ENCODE results near the gene ZFP90.

ZFP90 gene

DNA sequence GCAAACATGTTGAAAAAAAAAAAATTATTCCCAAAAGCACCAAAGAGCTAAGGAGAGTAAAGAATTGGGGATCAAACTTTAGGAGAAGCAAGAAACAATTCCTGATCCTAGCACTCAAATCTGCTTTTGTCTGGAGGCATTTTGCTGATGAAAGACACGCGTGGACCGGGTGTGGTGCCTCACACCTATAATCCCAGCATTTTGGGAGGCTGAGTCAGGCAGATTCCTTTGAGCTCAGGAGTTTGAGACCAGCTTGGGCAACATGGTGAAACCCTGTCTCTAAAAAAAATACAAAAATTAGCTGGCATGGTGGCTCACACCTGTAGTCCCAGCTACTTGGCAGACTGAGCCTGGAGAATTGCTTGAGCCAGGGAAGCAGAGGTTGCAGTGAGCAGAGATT, 35.4 kb downstream of the ZFP90 start:
- in situ Hi-C loops (cut with HindIII; ENCODE audit: low sequenced_read_pairs) = loop anchor here (10.0 kb wide), 1 partner anchor 150 kb away; no protein-coding TSS in a partner anchor

DNA sequence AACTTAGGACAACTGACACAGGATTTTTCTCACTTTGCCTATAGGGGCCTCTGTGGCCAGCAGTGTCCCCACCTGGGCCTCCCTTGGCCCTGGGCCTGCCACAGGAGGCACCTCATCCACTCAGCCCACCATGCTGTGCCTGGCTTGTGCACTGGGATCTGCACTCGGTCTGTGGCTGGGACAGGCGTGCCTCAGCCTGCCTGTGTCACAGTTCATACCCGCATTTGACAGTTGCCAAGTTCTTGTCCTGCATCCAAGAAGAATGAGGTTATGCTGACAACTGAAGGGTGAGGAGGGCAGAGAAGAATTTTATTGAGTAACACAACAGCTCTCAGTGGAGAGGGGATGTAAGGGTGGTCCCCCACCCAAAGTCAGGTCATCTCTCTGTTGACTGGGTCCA, 36.0 kb downstream of the ZFP90 start:
- in situ Hi-C loops (cut with HindIII; ENCODE audit: low sequenced_read_pairs) = loop anchor here (10.0 kb wide), 1 partner anchor 150 kb away; no protein-coding TSS in a partner anchor

DNA sequence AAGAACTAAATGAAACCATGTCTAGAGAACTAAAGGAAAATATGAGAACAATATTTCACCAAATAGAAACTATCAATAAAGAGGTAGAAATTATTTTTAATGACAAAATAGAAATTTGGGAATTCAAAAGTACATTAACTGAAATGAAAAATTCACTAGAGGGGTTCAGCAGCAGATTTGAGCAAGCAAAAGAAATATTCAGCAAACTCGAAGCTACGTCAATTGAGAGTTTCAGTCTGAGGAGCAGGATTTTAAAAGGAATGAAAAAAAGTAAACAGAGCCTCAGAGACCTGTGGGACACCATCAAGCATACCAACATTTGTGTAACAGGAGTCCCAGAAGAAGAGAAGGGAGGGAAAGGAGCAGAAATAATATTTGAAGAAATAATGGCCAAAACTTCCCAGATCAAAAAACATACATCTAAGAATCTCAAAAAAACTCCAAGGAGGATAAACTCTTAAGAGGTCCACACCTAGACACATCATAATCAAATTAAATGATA, 38.3 kb downstream of the ZFP90 start:
- in situ Hi-C loops (cut with HindIII; ENCODE audit: low sequenced_read_pairs) = loop anchor here (10.0 kb wide), 1 partner anchor 147 kb away; no protein-coding TSS in a partner anchor

DNA sequence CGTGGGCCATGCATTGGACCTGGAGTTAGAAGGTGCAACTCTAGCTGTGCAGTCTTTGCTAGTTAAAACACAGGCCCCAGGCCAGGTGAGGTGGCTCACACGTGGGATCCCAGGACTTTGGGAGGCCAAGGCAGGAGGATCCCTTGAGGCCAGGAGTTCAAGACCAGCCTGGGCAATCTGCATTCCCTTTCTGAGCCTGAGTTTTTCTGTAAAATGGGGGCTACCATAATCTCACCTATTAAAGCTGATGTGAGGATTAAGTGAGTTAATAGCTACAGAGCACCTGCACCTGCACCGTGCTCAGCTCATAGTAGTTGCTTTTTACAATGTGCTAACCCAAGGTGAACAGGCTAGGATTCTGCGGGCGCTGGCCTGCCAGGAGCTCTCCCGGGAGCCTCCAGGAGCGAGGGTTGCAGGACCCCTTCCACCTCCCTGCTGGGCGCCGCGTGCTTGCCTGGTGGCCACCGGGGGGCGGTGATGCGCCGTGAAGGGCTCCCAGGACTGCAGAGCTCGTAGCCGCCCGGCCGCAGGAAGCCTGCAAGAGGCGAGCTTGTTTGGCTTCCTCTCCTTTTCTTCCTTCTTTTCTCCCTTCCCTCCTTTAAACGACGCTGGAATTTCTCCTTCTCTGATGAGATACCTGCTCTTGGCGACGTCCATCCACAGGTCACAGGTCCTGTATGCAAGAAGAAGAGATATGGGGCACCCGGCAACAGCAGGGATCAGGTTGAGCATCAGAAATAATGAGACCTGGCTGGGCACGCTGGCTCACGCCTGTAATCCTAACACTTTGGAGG, 51.3 kb downstream of the ZFP90 start:
- in situ Hi-C loops (cut with HindIII; ENCODE audit: low sequenced_read_pairs) = no loop called here

DNA sequence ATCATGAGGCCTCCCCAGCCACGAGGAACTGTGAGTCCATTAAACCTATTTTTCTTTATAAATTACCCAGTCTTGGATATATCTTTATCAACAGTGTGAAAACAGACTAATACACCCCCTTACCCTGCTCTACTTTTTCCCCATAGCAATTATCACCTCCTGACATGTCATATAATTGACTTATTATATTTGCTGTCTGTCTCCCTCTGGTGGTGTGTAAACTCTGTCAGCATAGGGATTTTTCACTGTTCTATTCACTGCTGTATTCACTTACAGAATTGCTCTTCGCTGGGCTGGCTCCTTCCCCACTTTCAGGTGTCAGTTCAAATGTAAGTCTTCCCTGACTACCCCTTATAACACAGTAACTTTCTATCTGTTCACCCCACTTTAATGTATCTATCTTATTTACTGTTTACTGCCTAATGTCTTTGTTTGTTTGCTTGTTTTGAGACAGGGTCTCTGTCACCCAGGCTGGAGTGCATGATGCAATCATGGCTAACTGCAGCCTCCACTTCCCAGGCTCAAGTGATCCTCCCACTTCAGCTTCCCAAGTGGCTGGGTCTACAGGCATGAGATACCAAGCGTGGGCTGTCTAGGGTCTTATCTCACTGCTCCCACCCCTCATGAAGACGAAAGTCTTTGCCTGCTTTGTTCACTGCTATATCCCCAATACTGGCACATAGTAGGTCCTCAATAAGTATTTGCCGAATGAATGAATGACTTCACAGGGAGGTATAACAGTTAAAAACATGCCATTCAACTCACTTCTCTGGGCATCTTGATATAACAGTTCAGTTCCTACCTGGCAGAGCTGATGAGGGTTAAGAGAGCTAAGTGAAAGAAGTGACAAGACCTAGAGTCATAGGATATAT, 53.6 kb downstream of the ZFP90 start:
- in situ Hi-C loops (cut with HindIII; ENCODE audit: low sequenced_read_pairs) = no loop called here

DNA sequence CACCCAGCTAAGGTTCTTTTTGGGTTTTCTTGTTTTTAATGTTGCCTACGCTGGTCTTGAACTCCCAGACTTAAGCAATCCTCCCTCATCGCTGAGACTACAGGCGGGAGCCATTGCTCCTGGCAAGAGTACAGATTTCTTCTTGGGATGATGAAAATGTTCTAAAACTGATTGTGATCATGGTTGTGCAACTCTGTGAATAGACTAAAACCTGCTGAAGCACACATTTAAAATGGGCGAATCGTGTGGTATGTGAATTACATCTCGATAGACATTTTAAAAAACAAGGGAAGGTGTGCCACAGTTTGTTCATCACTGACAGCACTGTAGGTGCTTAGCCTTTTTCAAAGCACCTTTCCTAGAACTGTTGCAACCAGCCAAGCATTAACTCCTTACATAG, 57.2 kb downstream of the ZFP90 start:
- in situ Hi-C loops (cut with HindIII; ENCODE audit: low sequenced_read_pairs) = no loop called here

DNA sequence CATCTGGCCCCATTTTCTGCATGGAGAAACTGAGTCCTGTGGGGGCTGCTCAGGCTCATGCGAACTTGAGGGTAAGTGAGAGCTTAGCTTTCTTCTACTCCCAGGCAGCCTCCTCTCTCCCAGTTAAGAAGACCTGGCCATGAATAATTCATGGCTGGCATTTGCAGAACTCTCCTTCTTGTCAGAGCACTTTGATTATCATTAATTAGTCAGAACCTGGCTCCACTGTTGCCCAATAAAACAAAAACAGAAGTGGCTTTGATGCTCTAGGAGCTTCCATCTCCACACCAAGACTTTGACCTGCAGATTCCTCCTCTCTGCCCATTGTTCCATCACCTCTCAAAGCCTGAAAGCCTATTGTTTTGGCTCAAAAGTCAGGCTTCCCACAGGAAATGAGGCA, 60.5 kb downstream of the ZFP90 start:
- in situ Hi-C loops (cut with HindIII; ENCODE audit: low sequenced_read_pairs) = no loop called here

DNA sequence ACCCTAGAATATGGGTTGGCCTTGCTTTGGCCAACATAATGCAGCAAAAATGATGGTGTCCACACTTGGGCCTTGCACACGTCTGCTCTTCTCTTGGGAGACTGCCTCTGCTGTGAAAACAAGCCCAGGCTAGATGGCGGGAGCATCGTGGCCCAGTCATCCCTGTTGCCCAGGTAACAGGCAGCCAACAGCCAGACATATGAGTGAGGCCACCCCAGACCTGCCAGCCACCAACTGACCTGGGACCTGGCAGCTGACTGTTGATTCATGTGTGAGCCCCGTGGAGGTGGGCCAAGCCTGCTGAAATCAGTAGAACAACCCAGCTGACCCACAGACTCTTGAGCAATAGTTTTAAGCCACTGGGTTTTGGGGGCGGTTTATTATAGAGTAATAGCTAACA, 66.7 kb downstream of the ZFP90 start:
- in situ Hi-C loops (cut with HindIII; ENCODE audit: low sequenced_read_pairs) = no loop called here

DNA sequence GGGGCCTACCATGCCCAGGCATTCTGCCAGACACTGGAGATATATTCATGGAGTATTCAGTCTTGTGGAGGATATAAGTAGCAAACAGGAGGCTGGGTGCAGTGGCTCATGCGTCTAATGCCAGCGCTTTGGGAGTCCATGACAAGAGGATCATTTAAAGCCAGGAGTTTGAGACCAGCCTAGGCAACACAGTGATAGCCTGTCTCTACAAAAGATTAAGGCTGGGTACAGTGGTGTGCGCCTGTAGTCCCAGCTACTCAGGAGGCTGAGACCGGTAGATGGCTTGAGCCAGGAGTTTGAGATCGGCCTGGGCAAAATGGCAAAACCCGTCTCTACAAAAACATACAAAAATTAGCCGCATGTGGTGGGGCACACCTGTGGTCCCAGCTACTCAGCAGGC, 68.4 kb downstream of the ZFP90 start:
- in situ Hi-C loops (cut with HindIII; ENCODE audit: low sequenced_read_pairs) = no loop called here

DNA sequence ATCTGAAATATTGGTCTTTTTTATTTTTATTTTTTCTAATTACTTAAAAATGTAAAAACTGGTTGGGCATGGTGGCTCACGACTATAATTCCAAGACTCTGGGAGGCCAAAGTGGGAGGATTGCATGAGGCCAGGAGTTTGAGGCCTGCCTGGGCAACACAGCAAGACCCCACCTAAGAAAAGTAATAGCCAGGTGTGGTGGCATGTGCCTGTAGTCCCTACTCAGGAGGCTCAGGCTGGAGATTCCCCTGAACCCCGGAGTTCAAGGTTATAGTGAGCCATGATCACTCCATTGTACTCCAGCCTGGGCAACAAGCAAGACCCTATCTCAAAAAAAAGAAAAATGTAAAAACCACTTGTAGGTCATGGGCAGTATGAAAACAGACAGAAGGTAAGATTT, 69.2 kb downstream of the ZFP90 start:
- in situ Hi-C loops (cut with HindIII; ENCODE audit: low sequenced_read_pairs) = no loop called here

DNA sequence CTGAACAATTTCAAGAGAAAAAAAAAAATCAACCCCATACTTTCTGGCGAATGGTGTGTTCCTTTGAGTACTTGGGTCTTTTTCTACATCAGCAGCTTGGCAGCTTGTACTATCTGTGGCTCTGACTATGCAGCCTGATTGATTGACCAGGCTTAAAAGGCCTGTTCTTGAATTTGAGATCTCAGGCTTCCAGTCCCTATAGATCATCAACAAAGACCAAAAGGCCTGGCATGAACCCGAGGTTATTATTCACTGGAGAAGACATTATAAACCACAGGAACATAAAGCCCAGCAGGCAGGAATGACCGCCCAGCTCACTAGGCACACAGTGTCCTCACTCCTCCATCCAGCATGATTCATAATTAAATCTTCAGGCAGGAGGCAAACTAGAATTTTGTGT, 73.9 kb downstream of the ZFP90 start:
- in situ Hi-C loops (cut with HindIII; ENCODE audit: low sequenced_read_pairs) = no loop called here

DNA sequence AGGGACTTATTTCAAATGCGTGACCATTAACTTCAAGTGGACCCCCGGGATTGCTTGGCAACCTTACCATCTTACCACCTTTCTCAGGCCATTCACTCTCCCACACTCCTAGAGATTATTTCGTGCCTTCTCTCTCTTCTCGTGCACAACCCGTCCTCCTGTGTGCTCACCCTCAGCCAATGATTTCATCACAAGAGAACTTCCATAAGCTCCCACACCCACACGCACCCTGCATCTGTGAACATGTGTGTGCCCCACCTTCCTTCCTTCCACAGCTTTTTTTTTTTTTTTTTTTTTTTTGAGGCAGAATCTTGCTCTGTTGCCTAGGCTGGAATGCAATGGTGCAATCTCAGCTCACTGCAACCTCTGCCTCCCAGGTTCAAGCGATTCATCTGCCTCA, 78.6 kb downstream of the ZFP90 start:
- in situ Hi-C loops (cut with HindIII; ENCODE audit: low sequenced_read_pairs) = no loop called here
